NCI-H524 treated with DMSO at 0.1 percent for 48 hours (cell line): Measurements from ENCODE around the gene TEAD1.
A peak's percentile ranks its signal among the peaks of the same experiment; 100 is the strongest.

ENCODE experiments used
- DNase-seq: peaks from one replicate; lab custom pipeline; 2025; lab: John Stamatoyannopoulos, UW

TEAD1 gene

GRCh38 chr11:12835286-12835685, 161.1 kb downstream of the TEAD1 start:
- no peak for DNase-seq

- DNase-seq, result no peak
Measured at GRCh38 chr11:12838463-12839123, 164.4 kb downstream of the TEAD1 start.

GRCh38 chr11:12840871-12841660, 166.8 kb downstream of the TEAD1 start:
- DNase-seq, result no peak

GRCh38 chr11:12841946-12842630, 167.9 kb downstream of the TEAD1 start:
- DNase-seq, result no peak

GRCh38 chr11:12842933-12843636, 168.9 kb downstream of the TEAD1 start:
- DNase-seq, result no peak

- no peak for DNase-seq
Measured at GRCh38 chr11:12845163-12845562, 170.9 kb downstream of the TEAD1 start.

GRCh38 chr11:12845739-12846358, 171.6 kb downstream of the TEAD1 start:
- peak; percentile 92 for DNase-seq

- no peak for DNase-seq
Measured at GRCh38 chr11:12846786-12847615, 172.8 kb downstream of the TEAD1 start.

- DNase-seq, result no peak
Measured at GRCh38 chr11:12848413-12848812, 174.2 kb downstream of the TEAD1 start.

GRCh38 chr11:12853325-12853651, 179.1 kb downstream of the TEAD1 start:
- no peak for DNase-seq

- DNase-seq, result no peak
Measured at GRCh38 chr11:12853652-12854296, 179.6 kb downstream of the TEAD1 start.

GRCh38 chr11:12854297-12854661, 180.1 kb downstream of the TEAD1 start:
- no peak for DNase-seq

GRCh38 chr11:12854829-12855228, 180.6 kb downstream of the TEAD1 start:
- DNase-seq, result no peak

GRCh38 chr11:12856338-12856737, 182.1 kb downstream of the TEAD1 start:
- no peak for DNase-seq

- no peak for DNase-seq
Measured at GRCh38 chr11:12857572-12857971, 183.4 kb downstream of the TEAD1 start.

- no peak for DNase-seq
Measured at GRCh38 chr11:12859872-12860657, 185.8 kb downstream of the TEAD1 start.

GRCh38 chr11:12860827-12861226, 186.6 kb downstream of the TEAD1 start:
- no peak for DNase-seq

- DNase-seq, result peak; percentile 46
Measured at GRCh38 chr11:12862696-12863469, 188.7 kb downstream of the TEAD1 start.

GRCh38 chr11:12863605-12864121, 189.4 kb downstream of the TEAD1 start:
- DNase-seq, result no peak
